ENCODE data around the gene DNAI1. TPM values are rescaled to one million over a fixed set of nuclear protein-coding genes. Genes with fewer than 3 reads are reported as not detected.

DNAI1 gene
- total RNA-seq, 1 experiment from 2014 or later: 2.2 TPM

DNA sequence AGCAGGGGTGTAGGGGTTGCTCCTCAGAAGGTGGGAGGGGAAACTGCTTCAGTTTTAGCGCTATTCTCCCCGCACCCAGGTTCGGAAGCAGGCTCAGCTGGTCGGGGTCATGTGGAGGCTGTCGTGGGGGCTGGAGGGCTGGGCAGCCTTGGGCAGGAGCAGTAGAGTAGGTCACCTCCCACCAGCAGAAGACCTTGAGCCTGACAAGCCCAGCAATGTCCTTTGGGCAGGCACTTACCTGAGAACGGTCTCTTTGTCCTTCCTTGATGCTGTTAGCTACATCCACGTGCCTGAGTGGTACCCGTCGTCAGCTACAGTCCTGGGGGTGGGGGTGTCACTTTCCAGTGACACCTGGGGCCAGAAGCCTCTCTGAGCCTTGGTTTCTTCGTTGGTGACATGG, 43.9 kb downstream of the DNAI1 start:
- DNase-seq (ENCODE audit: low read depth, low spot score) (no peak), ATAC-seq (no peak)
- no peaks in the 10 kb centered on the region for H3K27me3 ChIP-seq (ENCODE audit: control insufficient read depth, insufficient read depth, low read length)
- in situ Hi-C loops (cut with HindIII; ENCODE audit: low pct_unique_long_range_greater_than_20kb, low sequenced_read_pairs) (no loop called here), intact Hi-C loops (cut with micrococcal nuclease; ENCODE audit: unreplicated experiment) (no loop called here)
- H3K27ac ChIP-seq (ENCODE audit: low read length): no peak overlapping the region
- CTCF ChIA-PET: interaction anchor here (0.5 to 3.0 kb wide), 5 partner anchors 44 to 99 kb away, joined by 3 to 14 read pairs (median 4); no protein-coding TSS in a partner anchor
- POLR2A ChIA-PET: no interaction called here
- H3K36me3 ChIP-seq (ENCODE audit: control insufficient read depth, insufficient read depth, low read length): no peaks in the 10 kb centered on the region
- no peak overlapping the region for H3K4me3 ChIP-seq (ENCODE audit: low read depth in 2 of 2, low read length in 2 of 2)
- BruUV-seq (replicated peaks): no TSS peak
- H3K9me3 ChIP-seq (ENCODE audit: control insufficient read depth, insufficient read depth, low read depth, low read length): no peaks in the 10 kb centered on the region
- peaks cover 14% of the 10 kb centered on the region for H3K4me1 ChIP-seq (ENCODE audit: control insufficient read depth, insufficient read depth, low read length)
- TF ChIP-seq POLR2AphosphoS5 (IDR thresholded peaks at IDR 0.05; ENCODE audit: low read depth, low read length): no peak
- TF ChIP-seq TCF7L2 (IDR thresholded peaks at IDR 0.05; ENCODE audit: low read depth, low read length): no peak
- TF ChIP-seq, protein P1, sequence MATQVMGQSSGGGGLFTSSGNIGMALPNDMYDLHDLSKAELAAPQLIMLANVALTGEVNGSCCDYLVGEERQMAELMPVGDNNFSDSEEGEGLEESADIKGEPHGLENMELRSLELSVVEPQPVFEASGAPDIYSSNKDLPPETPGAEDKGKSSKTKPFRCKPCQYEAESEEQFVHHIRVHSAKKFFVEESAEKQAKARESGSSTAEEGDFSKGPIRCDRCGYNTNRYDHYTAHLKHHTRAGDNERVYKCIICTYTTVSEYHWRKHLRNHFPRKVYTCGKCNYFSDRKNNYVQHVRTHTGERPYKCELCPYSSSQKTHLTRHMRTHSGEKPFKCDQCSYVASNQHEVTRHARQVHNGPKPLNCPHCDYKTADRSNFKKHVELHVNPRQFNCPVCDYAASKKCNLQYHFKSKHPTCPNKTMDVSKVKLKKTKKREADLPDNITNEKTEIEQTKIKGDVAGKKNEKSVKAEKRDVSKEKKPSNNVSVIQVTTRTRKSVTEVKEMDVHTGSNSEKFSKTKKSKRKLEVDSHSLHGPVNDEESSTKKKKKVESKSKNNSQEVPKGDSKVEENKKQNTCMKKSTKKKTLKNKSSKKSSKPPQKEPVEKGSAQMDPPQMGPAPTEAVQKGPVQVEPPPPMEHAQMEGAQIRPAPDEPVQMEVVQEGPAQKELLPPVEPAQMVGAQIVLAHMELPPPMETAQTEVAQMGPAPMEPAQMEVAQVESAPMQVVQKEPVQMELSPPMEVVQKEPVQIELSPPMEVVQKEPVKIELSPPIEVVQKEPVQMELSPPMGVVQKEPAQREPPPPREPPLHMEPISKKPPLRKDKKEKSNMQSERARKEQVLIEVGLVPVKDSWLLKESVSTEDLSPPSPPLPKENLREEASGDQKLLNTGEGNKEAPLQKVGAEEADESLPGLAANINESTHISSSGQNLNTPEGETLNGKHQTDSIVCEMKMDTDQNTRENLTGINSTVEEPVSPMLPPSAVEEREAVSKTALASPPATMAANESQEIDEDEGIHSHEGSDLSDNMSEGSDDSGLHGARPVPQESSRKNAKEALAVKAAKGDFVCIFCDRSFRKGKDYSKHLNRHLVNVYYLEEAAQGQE (IDR thresholded peaks at IDR 0.05; ENCODE audit: insufficient read depth in 1 of 2, low read depth in 2 of 2, low read length in 1 of 2): no peak
- TF ChIP-seq, protein P2, sequence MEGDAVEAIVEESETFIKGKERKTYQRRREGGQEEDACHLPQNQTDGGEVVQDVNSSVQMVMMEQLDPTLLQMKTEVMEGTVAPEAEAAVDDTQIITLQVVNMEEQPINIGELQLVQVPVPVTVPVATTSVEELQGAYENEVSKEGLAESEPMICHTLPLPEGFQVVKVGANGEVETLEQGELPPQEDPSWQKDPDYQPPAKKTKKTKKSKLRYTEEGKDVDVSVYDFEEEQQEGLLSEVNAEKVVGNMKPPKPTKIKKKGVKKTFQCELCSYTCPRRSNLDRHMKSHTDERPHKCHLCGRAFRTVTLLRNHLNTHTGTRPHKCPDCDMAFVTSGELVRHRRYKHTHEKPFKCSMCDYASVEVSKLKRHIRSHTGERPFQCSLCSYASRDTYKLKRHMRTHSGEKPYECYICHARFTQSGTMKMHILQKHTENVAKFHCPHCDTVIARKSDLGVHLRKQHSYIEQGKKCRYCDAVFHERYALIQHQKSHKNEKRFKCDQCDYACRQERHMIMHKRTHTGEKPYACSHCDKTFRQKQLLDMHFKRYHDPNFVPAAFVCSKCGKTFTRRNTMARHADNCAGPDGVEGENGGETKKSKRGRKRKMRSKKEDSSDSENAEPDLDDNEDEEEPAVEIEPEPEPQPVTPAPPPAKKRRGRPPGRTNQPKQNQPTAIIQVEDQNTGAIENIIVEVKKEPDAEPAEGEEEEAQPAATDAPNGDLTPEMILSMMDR (IDR thresholded peaks at IDR 0.05): no peak
- no peak for TF ChIP-seq SIN3A (IDR thresholded peaks at IDR 0.05; ENCODE audit: borderline replicate concordance, insufficient read depth, low read depth, low read length)

DNA sequence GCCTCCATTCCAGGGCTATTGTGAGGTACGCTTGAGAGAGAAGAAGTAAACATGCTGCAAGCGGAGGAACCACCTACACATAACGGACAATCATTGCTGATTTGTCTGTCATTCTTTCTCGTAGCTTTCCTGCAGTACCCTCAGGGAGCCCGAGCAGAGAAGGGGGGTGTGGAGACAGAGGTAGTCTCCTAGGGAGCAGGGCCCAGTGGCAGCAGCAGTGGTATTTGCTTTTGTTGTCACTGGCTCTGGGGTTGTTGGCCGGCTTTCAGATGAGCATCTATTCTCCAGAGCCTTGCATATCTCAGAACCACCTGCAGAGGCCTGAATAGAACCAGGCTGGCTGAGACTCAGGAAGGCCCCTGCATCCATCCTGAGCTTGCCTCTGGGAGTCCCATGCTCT, 44.3 kb downstream of the DNAI1 start:
- Histone ChIP-seq H3K4me3 (ENCODE audit: low read depth in 2 of 2, low read length in 2 of 2) (no peak overlapping the region), H3K9me3 (ENCODE audit: control insufficient read depth, insufficient read depth, low read depth, low read length) (no peaks in the 10 kb centered on the region), H3K27me3 (ENCODE audit: control insufficient read depth, insufficient read depth, low read length) (no peaks in the 10 kb centered on the region), H3K36me3 (ENCODE audit: control insufficient read depth, insufficient read depth, low read length) (no peaks in the 10 kb centered on the region), H3K4me1 (ENCODE audit: control insufficient read depth, insufficient read depth, low read length) (peaks cover 14% of the 10 kb centered on the region), H3K27ac (ENCODE audit: low read length) (no peak overlapping the region)
- BruUV-seq (replicated peaks): no TSS peak
- ChIA-PET POLR2A (no interaction called here), CTCF (interaction anchor here (1.0 to 1.1 kb wide), 2 partner anchors 64 to 99 kb away, joined by 3 to 5 read pairs; no protein-coding TSS in a partner anchor)
- no peak for DNase-seq (ENCODE audit: low read depth, low spot score)
- intact Hi-C loops (cut with micrococcal nuclease; ENCODE audit: unreplicated experiment) (no loop called here), in situ Hi-C loops (cut with HindIII; ENCODE audit: low pct_unique_long_range_greater_than_20kb, low sequenced_read_pairs) (no loop called here)
- ATAC-seq: 0 out of 2 replicates have a peak, but pooled peaks have one; percentile 10
- TF ChIP-seq TCF7L2 (IDR thresholded peaks at IDR 0.05; ENCODE audit: low read depth, low read length) (no peak), POLR2AphosphoS5 (IDR thresholded peaks at IDR 0.05; ENCODE audit: low read depth, low read length) (no peak), SIN3A (IDR thresholded peaks at IDR 0.05; ENCODE audit: borderline replicate concordance, insufficient read depth, low read depth, low read length) (no peak)

DNA sequence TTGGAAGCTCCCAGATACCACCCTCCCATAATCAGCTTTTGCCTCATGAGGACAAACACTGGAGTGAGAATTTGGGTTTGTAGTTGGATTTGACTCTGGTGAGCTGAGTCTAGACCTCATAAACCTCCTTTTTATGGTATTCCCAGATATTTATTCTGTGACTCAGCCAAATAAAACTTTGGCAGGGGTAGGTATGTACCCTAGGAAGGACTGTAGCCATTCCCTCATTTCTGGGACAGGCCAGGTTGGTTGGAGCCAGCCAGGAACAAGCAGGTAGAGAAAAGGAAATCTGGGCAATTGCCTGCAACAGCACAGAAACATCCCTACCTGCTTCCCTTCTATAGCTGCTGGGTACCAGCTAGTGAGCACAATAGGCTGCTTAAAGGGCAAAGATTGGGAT, 44.8 kb downstream of the DNAI1 start:
- ATAC-seq (no peak), DNase-seq (ENCODE audit: low read depth, low spot score) (no peak)
- TF ChIP-seq SIN3A (IDR thresholded peaks at IDR 0.05; ENCODE audit: borderline replicate concordance, insufficient read depth, low read depth, low read length) (no peak), TCF7L2 (IDR thresholded peaks at IDR 0.05; ENCODE audit: low read depth, low read length) (no peak), POLR2AphosphoS5 (IDR thresholded peaks at IDR 0.05; ENCODE audit: low read depth, low read length) (no peak)
- TF ChIP-seq, protein P1 (IDR thresholded peaks at IDR 0.05; ENCODE audit: insufficient read depth in 1 of 2, low read depth in 2 of 2, low read length in 1 of 2): no peak
- TF ChIP-seq, protein P2 (IDR thresholded peaks at IDR 0.05): no peak
- Histone ChIP-seq H3K9me3 (ENCODE audit: control insufficient read depth, insufficient read depth, low read depth, low read length) (no peaks in the 10 kb centered on the region), H3K4me1 (ENCODE audit: control insufficient read depth, insufficient read depth, low read length) (peaks cover 14% of the 10 kb centered on the region), H3K4me3 (ENCODE audit: low read depth in 2 of 2, low read length in 2 of 2) (no peak overlapping the region), H3K27ac (ENCODE audit: low read length) (no peak overlapping the region), H3K36me3 (ENCODE audit: control insufficient read depth, insufficient read depth, low read length) (no peaks in the 10 kb centered on the region), H3K27me3 (ENCODE audit: control insufficient read depth, insufficient read depth, low read length) (no peaks in the 10 kb centered on the region)
- intact Hi-C loops (cut with micrococcal nuclease; ENCODE audit: unreplicated experiment) (no loop called here), in situ Hi-C loops (cut with HindIII; ENCODE audit: low pct_unique_long_range_greater_than_20kb, low sequenced_read_pairs) (no loop called here)
- ChIA-PET CTCF (interaction anchor here (1.0 to 1.1 kb wide), 2 partner anchors 65 to 100 kb away, joined by 3 to 5 read pairs; no protein-coding TSS in a partner anchor), POLR2A (no interaction called here)
- no TSS peak for BruUV-seq (replicated peaks)
